GM15510 (cell line): ENCODE data around the gene CPN2.

ENCODE experiments used
- POLR2A ChIP-seq: IDR thresholded peaks from 3 replicates; pipeline ENCODE4 v1.6.1; 2011; ENCODE audit warnings: borderline replicate concordance; ENCODE audit not compliant: insufficient read length; ENCODE audit errors: extremely low read depth

The CPN2 gene

GRCh38 chr3:194329583-194329965 lies 21.6 kb downstream of the CPN2 start:
- TF ChIP-seq POLR2A, result no peak

- no peak for TF ChIP-seq POLR2A
Observed at GRCh38 chr3:194328942-194329582, 22.1 kb downstream of the CPN2 start.

GRCh38 chr3:194328053-194328657 lies 23.0 kb downstream of the CPN2 start:
- TF ChIP-seq POLR2A, result no peak

GRCh38 chr3:194327218-194328052 lies 23.7 kb downstream of the CPN2 start:
- no peak for TF ChIP-seq POLR2A

- TF ChIP-seq POLR2A, result no peak
Observed at GRCh38 chr3:194326968-194327217, 24.2 kb downstream of the CPN2 start.

GRCh38 chr3:194326192-194326967 lies 24.7 kb downstream of the CPN2 start:
- TF ChIP-seq POLR2A, result no peak

- no peak for TF ChIP-seq POLR2A
Observed at GRCh38 chr3:194325424-194326153, 25.5 kb downstream of the CPN2 start.

GRCh38 chr3:194324823-194325327 lies 26.3 kb downstream of the CPN2 start:
- no peak for TF ChIP-seq POLR2A

- TF ChIP-seq POLR2A, result no peak
Observed at GRCh38 chr3:194323785-194324735, 27.1 kb downstream of the CPN2 start.

GRCh38 chr3:194322678-194323211 lies 28.4 kb downstream of the CPN2 start:
- no peak for TF ChIP-seq POLR2A

- TF ChIP-seq POLR2A, result no peak
Observed at GRCh38 chr3:194321693-194322640, 29.2 kb downstream of the CPN2 start.

GRCh38 chr3:194320744-194321243 lies 30.3 kb downstream of the CPN2 start:
- TF ChIP-seq POLR2A, result no peak
